IMR-90 (cell line): ENCODE measurements around the gene CREBBP. TPM values are rescaled to one million over a fixed set of nuclear protein-coding genes. Genes with fewer than 3 reads are reported as not detected.

Experiments
- ATAC-seq: fragments of 200-7000 bp; cut with Tn5 transposase; 2 replicates; pipeline ENCODE4 v1.9.1; 2020; ENCODE audit warnings: low read depth, mild to moderate bottlenecking, moderate library complexity
- BruUV-seq: library from RNA; stranded (reverse); fragments of 400-500 nt; replicated peaks from 2 replicates; lab custom pipeline; 2021; lab: Mats Ljungman, UMichigan
- CTCF ChIA-PET: fragments of 300-600 bp; formaldehyde crosslinking; extraction: SDS; loops from one replicate; lab custom pipeline; 2021; ENCODE audit warnings: antibody characterized with exemption; lab: Yijun Ruan, JAX
- POLR2A ChIA-PET: fragments of 300-600 bp; sonication (Branson Sonifier 250); formaldehyde crosslinking; loops from one replicate; lab custom pipeline; 2022; ENCODE audit warnings: antibody characterized with exemption; ENCODE audit not compliant: unreplicated experiment; lab: Charles Lee
- DNase-seq: peaks from one replicate; pipeline ENCODE4 v3.0.0; 2013
- H2AFZ ChIP-seq: replicated peaks from 2 replicates; pipeline ENCODE3; 2013; ENCODE audit warnings: low read length, mild to moderate bottlenecking; ENCODE audit not compliant: poor library complexity
- H2AK5ac ChIP-seq: 2 replicates; pipeline ENCODE4 v1.6.1; 2013; ENCODE audit warnings: low read depth, low read length, inconsistent platforms
- H2AK9ac ChIP-seq: replicated peaks from 2 replicates; pipeline ENCODE3; 2013; ENCODE audit warnings: mild to moderate bottlenecking, low read depth, low read length, moderate library complexity; ENCODE audit not compliant: poor library complexity
- H2BK120ac ChIP-seq: 2 replicates; pipeline ENCODE4 v1.6.1; 2013; ENCODE audit warnings: low read depth, low read length, inconsistent platforms
- H2BK15ac ChIP-seq: 3 replicates; pipeline ENCODE4 v1.6.1; 2013; ENCODE audit warnings: low read depth, low read length, inconsistent platforms
- H2BK20ac ChIP-seq: 2 replicates; pipeline ENCODE4 v1.6.1; 2013; ENCODE audit warnings: low read depth, mild to moderate bottlenecking, inconsistent platforms, low read length, moderate library complexity
- H2BK5ac ChIP-seq: 2 replicates; pipeline ENCODE4 v1.6.1; 2013; ENCODE audit warnings: mild to moderate bottlenecking, low read depth, low read length, inconsistent platforms; ENCODE audit not compliant: poor library complexity, severe bottlenecking
- H3K14ac ChIP-seq: replicated peaks from 2 replicates; pipeline ENCODE4 v1.6.1; 2013; ENCODE audit warnings: low read depth, low read length, inconsistent platforms
- H3K18ac ChIP-seq: 2 replicates; pipeline ENCODE4 v1.6.1; 2013; ENCODE audit warnings: low read depth, low read length, control low read depth
- H3K23ac ChIP-seq: 2 replicates; pipeline ENCODE4 v1.6.1; 2013; ENCODE audit warnings: low read depth, low read length, inconsistent platforms
- H3K27ac ChIP-seq: 2 replicates; pipeline ENCODE4 v1.5.1; 2013; ENCODE audit warnings: mild to moderate bottlenecking, control low read depth, low read length; ENCODE audit not compliant: insufficient read depth
- H3K27me3 ChIP-seq: 2 replicates; pipeline ENCODE4 v1.6.1; 2013; ENCODE audit warnings: low read length; ENCODE audit not compliant: control insufficient read depth, insufficient read depth
- H3K36me3 ChIP-seq: 2 replicates; pipeline ENCODE4 v1.6.1; 2013; ENCODE audit warnings: low read length, mixed read lengths; ENCODE audit not compliant: control insufficient read depth, insufficient read depth
- H3K4ac ChIP-seq: 2 replicates; pipeline ENCODE4 v1.6.1; 2013; ENCODE audit warnings: low read depth, low read length, inconsistent platforms
- H3K4me1 ChIP-seq: 2 replicates; pipeline ENCODE4 v1.6.1; 2013; ENCODE audit warnings: low read length, mixed read lengths; ENCODE audit not compliant: control insufficient read depth, insufficient read depth
- H3K4me2 ChIP-seq: 2 replicates; pipeline ENCODE4 v1.6.1; 2013; ENCODE audit warnings: low read depth, mild to moderate bottlenecking, control low read depth, low read length, moderate library complexity
- H3K4me3 ChIP-seq: 2 replicates; pipeline ENCODE4 v1.5.1; 2013; ENCODE audit warnings: low read depth, mild to moderate bottlenecking, control low read depth, low read length, moderate library complexity; ENCODE audit not compliant: insufficient read depth
- H3K56ac ChIP-seq: 2 replicates; pipeline ENCODE4 v1.6.1; 2013; ENCODE audit warnings: low read length, inconsistent platforms; ENCODE audit not compliant: insufficient read depth; ENCODE audit errors: extremely low read depth
- H3K79me1 ChIP-seq, 2 experiments: 2 replicates each; pipeline ENCODE4 v1.6.1; 2013; ENCODE audit warnings: low read length in 2 of 2, inconsistent platforms in 1 of 2, low read depth in 1 of 2
- H3K9ac ChIP-seq: 2 replicates; pipeline ENCODE4 v1.6.1; 2013; ENCODE audit warnings: low read depth, low read length, control low read depth
- H3K9me1 ChIP-seq: 2 replicates; pipeline ENCODE4 v1.6.1; 2013; ENCODE audit warnings: low read length, inconsistent platforms; ENCODE audit not compliant: insufficient read depth
- H3K9me3 ChIP-seq: 2 replicates; pipeline ENCODE4 v1.6.1; 2013; ENCODE audit warnings: low read length; ENCODE audit not compliant: control insufficient read depth, insufficient read depth
- H4K20me1 ChIP-seq: 2 replicates; pipeline ENCODE4 v1.6.1; 2013; ENCODE audit warnings: low read length, inconsistent platforms; ENCODE audit not compliant: insufficient read depth
- H4K5ac ChIP-seq: 2 replicates; pipeline ENCODE4 v1.6.1; 2013; ENCODE audit warnings: mild to moderate bottlenecking, low read depth, low read length, control low read depth
- H4K8ac ChIP-seq, 2 experiments: 2 replicates each; pipeline ENCODE4 v1.6.1; 2013; ENCODE audit warnings: low read depth in 2 of 2, low read length in 2 of 2, control low read depth in 1 of 2, inconsistent platforms in 1 of 2
- H4K91ac ChIP-seq: 2 replicates; pipeline ENCODE4 v1.6.1; 2013; ENCODE audit warnings: low read depth, low read length, inconsistent platforms; ENCODE audit not compliant: insufficient read depth
- BHLHE40 ChIP-seq: fragments of 150-350 bp; IDR thresholded peaks from 2 replicates; pipeline ENCODE4 v1.6.1; 2016; ENCODE audit warnings: mild to moderate bottlenecking, low read depth, low read length
- CEBPB ChIP-seq: IDR thresholded peaks from 2 replicates; pipeline ENCODE4 v1.6.1; 2012; ENCODE audit warnings: low read depth, low read length, improper control_type of control experiment
- CHD1 ChIP-seq: IDR thresholded peaks from 2 replicates; pipeline ENCODE4 v1.6.1; 2012; ENCODE audit warnings: low read depth, low read length, improper control_type of control experiment
- ELK1 ChIP-seq: fragments of 150-350 bp; IDR thresholded peaks from 2 replicates; pipeline ENCODE4 v1.6.1; 2016; ENCODE audit warnings: low read depth, mild to moderate bottlenecking, low read length, moderate library complexity, borderline replicate concordance
- MXI1 ChIP-seq: IDR thresholded peaks from 2 replicates; pipeline ENCODE4 v1.6.1; 2012; ENCODE audit warnings: low read depth, mild to moderate bottlenecking, low read length, moderate library complexity, borderline replicate concordance
- POLR2A ChIP-seq: IDR thresholded peaks from 2 replicates; pipeline ENCODE4 v1.6.1; 2012; ENCODE audit warnings: mild to moderate bottlenecking, low read depth, low read length
- RCOR1 ChIP-seq: IDR thresholded peaks from 2 replicates; pipeline ENCODE4 v1.6.1; 2012; ENCODE audit warnings: mild to moderate bottlenecking, low read length, improper control_type of control experiment; ENCODE audit not compliant: insufficient replicate concordance
- RFX5 ChIP-seq: IDR thresholded peaks from 2 replicates; pipeline ENCODE4 v1.8.0; 2012; ENCODE audit warnings: low read depth, mild to moderate bottlenecking, low read length, moderate library complexity
- SMC3 ChIP-seq: fragments of 150-350 bp; IDR thresholded peaks from 2 replicates; pipeline ENCODE4 v1.6.1; 2016; ENCODE audit warnings: low read depth, mild to moderate bottlenecking, antibody characterized with exemption, low read length, moderate library complexity
- USF2 ChIP-seq: fragments of 150-350 bp; IDR thresholded peaks from 2 replicates; pipeline ENCODE4 v1.6.1; 2017; ENCODE audit warnings: mild to moderate bottlenecking, antibody characterized with exemption, low read length, low read depth
- WGBS, 2 experiments: methylation state at CpG; one replicate each; pipeline versions ENCODE4 v1.1.5 to v1.1.7; 2013; ENCODE audit warnings: missing lambda C conversion rate in 2 of 2; ENCODE audit not compliant: insufficient read length in 1 of 2; ENCODE audit errors: extremely low coverage in 2 of 2; 5-methylcytosine and 5-hydroxymethylcytosine counted together
- dilution Hi-C: fragments of 300-500 bp; cut with HindIII; formaldehyde crosslinking; loops from one replicate; pipeline ENCODE4 v1.14.3; 2018; ENCODE audit warnings: low sequenced_read_pairs; ENCODE audit not compliant: unreplicated experiment
- in situ Hi-C: fragments of 300-500 bp; cut with MboI; formaldehyde crosslinking; loops from 3 replicates; pipeline ENCODE4 v1.14.3; 2019; ENCODE audit warnings: low sequenced_read_pairs, inconsistent platforms, mixed read lengths
- intact Hi-C: fragments of 100-400 bp; cut with micrococcal nuclease; formaldehyde crosslinking; loops from 2 replicates; pipeline ENCODE4 v1.10.0; 2022
- polyA plus RNA-seq, 3 experiments: library from polyadenylated mRNA; depleted of rRNA; stranded (reverse); fragments of >200 nt; gene quantifications; 2 replicates each; pipeline ENCODE4 v1.2.3, GENCODE V29; 2012; ENCODE audit warnings: low replicate concordance in 1 of 3
- total RNA-seq: library from RNA; depleted of rRNA; stranded (reverse); fragments of >200 nt; gene quantifications from 2 replicates; pipeline ENCODE4 v1.2.3, GENCODE V29; 2012

Gene CREBBP
- total and polyA plus RNA-seq, 2 of the 4 experiments (the other 2 are of a cell fraction), result 7.3 to 12.5 TPM

- intact Hi-C loops, result no loop called here
- H2AK9ac ChIP-seq, result no peak overlapping the region
- no peak overlapping the region for H3K4me3 ChIP-seq
- H4K91ac ChIP-seq, result no peak overlapping the region
- ChIA-PET CTCF (no interaction called here), POLR2A (no interaction called here)
- H3K18ac ChIP-seq, result no peak overlapping the region
- H3K9ac ChIP-seq, result no peak overlapping the region
- no peak for TF ChIP-seq RFX5
- no peak for TF ChIP-seq POLR2A
- TF ChIP-seq CHD1, result no peak
- no peak for TF ChIP-seq ELK1
- TF ChIP-seq MXI1, result no peak
- no peak for TF ChIP-seq SMC3
- no peak for TF ChIP-seq CEBPB
- no peak for TF ChIP-seq USF2
- no peak for TF ChIP-seq BHLHE40
- TF ChIP-seq RCOR1, result no peak
- WGBS, 2 experiments, result 100% methylated on average over 1 of the region's 5 CpGs; no CpG with 5 or more reads in 1 of the 2 experiments
- in situ Hi-C loops, result no loop called here
- no peak overlapping the region for H2BK5ac ChIP-seq
- H3K4ac ChIP-seq, result no peak overlapping the region
- BruUV-seq, result no TSS peak
- peaks cover 58% of the 10 kb centered on the region for H3K36me3 ChIP-seq
- H3K9me3 ChIP-seq, result no peaks in the 10 kb centered on the region
- H2BK20ac ChIP-seq, result no peak overlapping the region
- no peak overlapping the region for H3K4me2 ChIP-seq
- H3K9me1 ChIP-seq, result peaks cover 22% of the 10 kb centered on the region
- no peak overlapping the region for H2BK120ac ChIP-seq
- H2AFZ ChIP-seq, result no peak overlapping the region
- H4K8ac ChIP-seq, result no peak overlapping the region
- no peak for DNase-seq
- dilution Hi-C loops, result no loop called here
- peaks cover 25% of the 10 kb centered on the region for H4K20me1 ChIP-seq
- no peak overlapping the region for H2AK5ac ChIP-seq
- H3K23ac ChIP-seq, result no peak overlapping the region
- no peak overlapping the region for H3K14ac ChIP-seq
- no peak for ATAC-seq
- H3K4me1 ChIP-seq, result peaks cover 7% of the 10 kb centered on the region
- no peak overlapping the region for H3K27ac ChIP-seq
- no peak overlapping the region for H2BK15ac ChIP-seq
- no peak overlapping the region for H4K5ac ChIP-seq
- peaks cover 20 to 74% of the 10 kb centered on the region in 2 experiments for H3K79me1 ChIP-seq
- no peaks in the 10 kb centered on the region for H3K27me3 ChIP-seq
- H3K56ac ChIP-seq, result no peak overlapping the region
These were observed 132.2 kb downstream of the CREBBP start for GRCh38 chr16:3748307-3748706.
